Smooth muscle cell (in vitro differentiated cells): ENCODE data around the gene GJB2. TPM values are rescaled to one million over a fixed set of nuclear protein-coding genes. Genes with fewer than 3 reads are reported as not detected.
"Not testable (repeated sequence)": the region's sequence is repeated elsewhere in the genome, so short reads cannot be mapped to it uniquely, and the experiment has no call there.

ENCODE experiments used
- DNase-seq: peaks from one replicate; lab custom pipeline; 2025; ENCODE audit not compliant: unreplicated experiment; lab: John Stamatoyannopoulos, UW
- H2AFZ ChIP-seq: fragments of 200-600 bp; sonication (generic); 2 replicates; pipeline ENCODE4 v1.6.0; 2016; ENCODE audit warnings: antibody characterized with exemption, low read depth, mild to moderate bottlenecking
- H3F3A ChIP-seq: fragments of 200-600 bp; sonication (generic); 2 replicates; pipeline ENCODE4 v1.6.0; 2017; ENCODE audit warnings: antibody characterized with exemption, low read depth
- H3K27ac ChIP-seq: fragments of 200-600 bp; sonication (generic); 2 replicates; pipeline ENCODE4 v1.5.1; 2016; ENCODE audit warnings: low read depth, mild to moderate bottlenecking
- H3K27me3 ChIP-seq: fragments of 200-600 bp; sonication (generic); 2 replicates; pipeline ENCODE4 v1.6.1; 2016; ENCODE audit warnings: low read depth, mild to moderate bottlenecking
- H3K36me3 ChIP-seq: fragments of 200-600 bp; sonication (generic); 2 replicates; pipeline ENCODE4 v1.5.1; 2016; ENCODE audit warnings: low read depth
- H3K4me1 ChIP-seq: fragments of 200-600 bp; sonication (generic); 2 replicates; pipeline ENCODE4 v1.5.1; 2016; ENCODE audit warnings: low read depth
- H3K4me2 ChIP-seq: fragments of 200-600 bp; sonication (generic); 2 replicates; pipeline ENCODE4 v1.6.0; 2016; ENCODE audit warnings: mild to moderate bottlenecking
- H3K4me3 ChIP-seq: fragments of 200-600 bp; sonication (generic); 2 replicates; pipeline ENCODE4 v1.5.1; 2016; ENCODE audit warnings: mild to moderate bottlenecking
- H3K79me2 ChIP-seq: fragments of 200-600 bp; sonication (generic); 2 replicates; pipeline ENCODE4 v1.6.0; 2016; ENCODE audit warnings: low read depth, mild to moderate bottlenecking
- H3K9ac ChIP-seq: fragments of 200-600 bp; sonication (generic); 2 replicates; pipeline ENCODE4 v1.6.0; 2016; ENCODE audit warnings: low read depth
- H3K9me3 ChIP-seq: fragments of 200-600 bp; sonication (generic); replicated peaks from 2 replicates; pipeline ENCODE4 v1.5.1; 2016; ENCODE audit warnings: low read depth
- H4K20me1 ChIP-seq: fragments of 200-600 bp; sonication (generic); 2 replicates; pipeline ENCODE4 v1.6.0; 2016; ENCODE audit warnings: low read depth
- CTCF ChIP-seq: fragments of 200-600 bp; sonication (generic); IDR thresholded peaks from 2 replicates; pipeline ENCODE4 v1.5.1; 2017; ENCODE audit warnings: borderline replicate concordance, mild to moderate bottlenecking, antibody characterized with exemption; ENCODE audit not compliant: insufficient read depth, poor library complexity, severe bottlenecking
- WGBS: methylation state at CpG from one replicate; pipeline ENCODE4 v1.1.7; 2016; ENCODE audit warnings: low lambda C conversion rate; 5-methylcytosine and 5-hydroxymethylcytosine counted together
- polyA plus RNA-seq: library from polyadenylated mRNA; unstranded; fragments of >200 nt; fragmentation: Nextera tagmentation; extraction: Ambion mirVana; gene quantifications from 2 replicates; pipeline ENCODE4 v1.2.1, GENCODE V29; 2016
- total RNA-seq: library from RNA; depleted of rRNA; stranded (reverse); fragments of >200 nt; gene quantifications from 2 replicates; pipeline ENCODE4 v1.2.3, GENCODE V29; 2014

Gene GJB2
- total and polyA plus RNA-seq, 2 experiments from 2014 or later, result 42.9 to 115 TPM

- no peak for DNase-seq
Measured at GRCh38 chr13:20156702-20157101, 36.0 kb downstream of the GJB2 start.

GRCh38 chr13:20153290-20153689 is 39.4 kb downstream of the GJB2 start:
- 88% methylated on average over 2 of the region's 2 CpGs for WGBS
- H3K9me3 ChIP-seq, H3K4me3 ChIP-seq, DNase-seq, H3K79me2 ChIP-seq, H3K36me3 ChIP-seq, H2AFZ ChIP-seq, H4K20me1 ChIP-seq, H3K9ac ChIP-seq, H3K4me2 ChIP-seq, H3K4me1 ChIP-seq, H3F3A ChIP-seq, H3K27ac ChIP-seq: not testable (repeated sequence)
- peaks cover 34% of the 10 kb centered on the region for H3K27me3 ChIP-seq

More at GRCh38 chr13:20156702-20157101, 36.0 kb downstream of the GJB2 start:
- H3K27ac ChIP-seq, result no peak overlapping the region
- no peak for TF ChIP-seq CTCF
- WGBS, result 55% methylated on average over 2 of the region's 2 CpGs
- no peak overlapping the region for H3K9ac ChIP-seq
- H3K36me3 ChIP-seq, result no peaks in the 10 kb centered on the region
- H4K20me1 ChIP-seq, result no peaks in the 10 kb centered on the region
- no peaks in the 10 kb centered on the region for H3K79me2 ChIP-seq
- H3K9me3 ChIP-seq, result no peaks in the 10 kb centered on the region
- no peak overlapping the region for H3K4me2 ChIP-seq
- peaks cover 13% of the 10 kb centered on the region for H3F3A ChIP-seq
- peaks cover 42% of the 10 kb centered on the region for H3K27me3 ChIP-seq
- no peak overlapping the region for H3K4me3 ChIP-seq
- peaks cover 12% of the 10 kb centered on the region for H3K4me1 ChIP-seq
- no peak overlapping the region for H2AFZ ChIP-seq

GRCh38 chr13:20151612-20152011 is 41.1 kb downstream of the GJB2 start:
- no peaks in the 10 kb centered on the region for H3F3A ChIP-seq
- WGBS, result 88% methylated on average over 11 of the region's 11 CpGs

GRCh38 chr13:20151016-20151415 is 41.7 kb downstream of the GJB2 start:
- Histone ChIP-seq H3K9ac (no peak overlapping the region), H3F3A (no peaks in the 10 kb centered on the region), H3K79me2 (no peaks in the 10 kb centered on the region), H4K20me1 (no peaks in the 10 kb centered on the region), H3K27me3 (peaks cover 27% of the 10 kb centered on the region), H3K36me3 (no peaks in the 10 kb centered on the region), H3K4me2 (no peak overlapping the region), H3K4me1 (no peaks in the 10 kb centered on the region), H2AFZ (no peak overlapping the region), H3K27ac (no peak overlapping the region), H3K4me3 (no peak overlapping the region), H3K9me3 (no peaks in the 10 kb centered on the region)
- no peak for DNase-seq
- TF ChIP-seq CTCF, result no peak
- 74% methylated on average over 6 of the region's 6 CpGs for WGBS

More at GRCh38 chr13:20151612-20152011, 41.1 kb downstream of the GJB2 start:
- Histone ChIP-seq H3K4me3 (no peak overlapping the region), H3K9ac (no peak overlapping the region), H3K36me3 (no peaks in the 10 kb centered on the region), H3K79me2 (no peaks in the 10 kb centered on the region), H4K20me1 (no peaks in the 10 kb centered on the region), H3K4me1 (no peaks in the 10 kb centered on the region), H2AFZ (no peak overlapping the region), H3K27me3 (peaks cover 30% of the 10 kb centered on the region), H3K4me2 (no peak overlapping the region), H3K27ac (no peak overlapping the region), H3K9me3 (no peaks in the 10 kb centered on the region)
- no peak for TF ChIP-seq CTCF
- DNase-seq, result no peak
